Pancreas (tissue), 10 donors: ENCODE data around the gene MROH9. TPM values are rescaled to one million over a fixed set of nuclear protein-coding genes. Genes with fewer than 3 reads are reported as not detected.

ENCODE experiments used
- ATAC-seq, 4 donors: fragments of 200-7000 bp; cut with Tn5 transposase; one replicate each; pipeline versions ENCODE4 v1.8.0 to v1.9.1; 2020; ENCODE audit warnings: mild to moderate bottlenecking in 4 of 4, moderate library complexity in 4 of 4
- DNase-seq, 6 donors: peaks; one replicate each; pipeline ENCODE4 v3.0.0-alpha.2; 2020
- FAIRE-seq: peaks from 2 replicates; lab custom pipeline; 2012; peaks lifted over from hg19 to GRCh38; lab: Jason Lieb, UNC
- H3K27ac ChIP-seq, 4 donors: fragments of 200-600 bp; sonication (generic); 1 replicate in 3 of 4; 2 replicates in 1 of 4; pipeline versions ENCODE4 v1.5.0 to v1.8.0; 2020
- H3K27me3 ChIP-seq, 4 donors: fragments of 200-600 bp; one replicate each; pipeline ENCODE4 v1.8.0; 2021
- H3K36me3 ChIP-seq, 3 donors: fragments of 200-600 bp; sonication (generic) in 1 of 3; one replicate each; pipeline versions ENCODE4 v1.5.0 to v1.8.0; 2020 to 2021
- H3K4me1 ChIP-seq, 3 donors: fragments of 200-600 bp; one replicate each; pipeline ENCODE4 v1.8.0; 2021
- H3K4me3 ChIP-seq, 4 donors: fragments of 200-600 bp; sonication (generic) in 2 of 4; one replicate each; pipeline versions ENCODE4 v1.5.0 to v1.8.0; 2020 to 2021
- H3K9me3 ChIP-seq, 4 donors: fragments of 200-600 bp; one replicate each; pipeline ENCODE4 v1.8.0; 2021
- CTCF ChIP-seq, 4 donors: fragments of 200-600 bp; sonication (generic) in 3 of 4; IDR thresholded peaks; one replicate each; pipeline versions ENCODE4 v1.5.0 to v1.8.0; 2021; ENCODE audit warnings: antibody characterized with exemption in 4 of 4
- WGBS, 2 donors: extraction: QIAGEN DNeasy Blood & Tissue Kit; methylation state at CpG; one replicate each; pipeline ENCODE4 v1.1.7; 2013; 5-methylcytosine and 5-hydroxymethylcytosine counted together
- intact Hi-C, 3 donors: fragments of 100-400 bp; cut with DNase I; formaldehyde crosslinking; loops; one replicate each; pipeline versions ENCODE4 v1.11.1 to v1.14.2; 2022
- polyA plus RNA-seq, 2 donors: library from polyadenylated mRNA; stranded (reverse); fragments of 200-250 nt; gene quantifications; one replicate each; pipeline ENCODE4 v1.2.3, GENCODE V29; 2013
- total RNA-seq, 6 donors: library from RNA; stranded (reverse); fragmentation: NEBNext Ultra II Directional in 4 of 6; extraction: Animal tissue kit (Norgen Biotek cat#: 25700) in 4 of 6; gene quantifications; one replicate each; pipeline versions ENCODE4 v1.2.1 to v1.2.4, GENCODE V29; 2021 to 2023
- donor health status: healthy with polysubstance abuse.
- donor health status: DM: no; HTN: no; CAD: no; lungs with moderate emphysema.
- donor health status: DM: no; HTN: no; CAD: no.
- donor health status: control.
- donor health status: control.
- donor health status: Bipolar disorder and iron deficiency.
- donor health status: DM: yes; HTN: yes; CAD: no.
- donor health status: DM: no; HTN: no; CAD: no.
- donor health status: DM: no; HTN: no; CAD: no.
- donor health status: DM: yes; HTN: yes; CAD: no.

MROH9 gene
- total and polyA plus RNA-seq, 8 donors: not detected

GRCh38 chr1:171014880-171015279, 79.5 kb downstream of the MROH9 start:
- Histone ChIP-seq H3K9me3 (no peaks in the 10 kb centered on the region), H3K27ac (no peak overlapping the region), H3K27me3 (no peaks in the 10 kb centered on the region), H3K36me3 (no peaks in the 10 kb centered on the region), H3K4me3 (no peak overlapping the region), H3K4me1 (no peaks in the 10 kb centered on the region)
- WGBS, 2 donors: 50 to 58% methylated on average over 4 of the region's 4 CpGs
- FAIRE-seq (no peak), DNase-seq (no peak), ATAC-seq (no peak)
- intact Hi-C loops: no loop called here
- TF ChIP-seq CTCF (IDR thresholded peaks at IDR 0.05): no peak

GRCh38 chr1:171017426-171017825, 82.1 kb downstream of the MROH9 start:
- no peaks in the 10 kb centered on the region for H3K9me3 ChIP-seq
- TF ChIP-seq CTCF (IDR thresholded peaks at IDR 0.05): no peak
- no peak overlapping the region for H3K27ac ChIP-seq
- no peak for DNase-seq
- no peaks in the 10 kb centered on the region for H3K36me3 ChIP-seq
- no peaks in the 10 kb centered on the region for H3K27me3 ChIP-seq
- no peak overlapping the region for H3K4me3 ChIP-seq
- intact Hi-C loops: no loop called here
- WGBS, 2 donors: 61 to 69% methylated on average over 2 of the region's 2 CpGs
- no peak for FAIRE-seq
- H3K4me1 ChIP-seq: no peaks in the 10 kb centered on the region
- no peak for ATAC-seq

- H3K27ac ChIP-seq: no peak overlapping the region
- FAIRE-seq (no peak), DNase-seq (no peak), ATAC-seq (no peak)
- no peak overlapping the region for H3K4me3 ChIP-seq
- H3K9me3 ChIP-seq: no peaks in the 10 kb centered on the region
- no peak for TF ChIP-seq CTCF (IDR thresholded peaks at IDR 0.05)
- H3K36me3 ChIP-seq: no peaks in the 10 kb centered on the region
- WGBS, 2 donors: 42 to 53% methylated on average over 4 of the region's 4 CpGs
- H3K27me3 ChIP-seq: no peaks in the 10 kb centered on the region
- intact Hi-C loops: no loop called here
- H3K4me1 ChIP-seq: no peaks in the 10 kb centered on the region
These were observed 84.6 kb downstream of the MROH9 start for GRCh38 chr1:171019971-171020370.

- WGBS, 2 donors: 49 to 50% methylated on average over 14 of the region's 14 CpGs
- Histone ChIP-seq H3K27me3 (no peaks in the 10 kb centered on the region), H3K4me1 (no peaks in the 10 kb centered on the region), H3K27ac (no peak overlapping the region), H3K4me3 (no peak overlapping the region), H3K36me3 (no peaks in the 10 kb centered on the region), H3K9me3 (no peaks in the 10 kb centered on the region)
- DNase-seq (no peak), ATAC-seq (no peak), FAIRE-seq (no peak)
- no peak for TF ChIP-seq CTCF (IDR thresholded peaks at IDR 0.05)
- intact Hi-C loops: no loop called here
These were observed 97.7 kb downstream of the MROH9 start for GRCh38 chr1:171032822-171033702.

- no peaks in the 10 kb centered on the region for H3K27me3 ChIP-seq
- WGBS, 2 donors: 31 to 38% methylated on average over 1 of the region's 1 CpG
- no peak for TF ChIP-seq CTCF (IDR thresholded peaks at IDR 0.05)
These were observed 102.3 kb downstream of the MROH9 start for GRCh38 chr1:171037626-171038025.

More at GRCh38 chr1:171037626-171038025, 102.3 kb downstream of the MROH9 start:
- no peak overlapping the region for H3K27ac ChIP-seq
- H3K4me1 ChIP-seq: no peaks in the 10 kb centered on the region
- H3K36me3 ChIP-seq: no peaks in the 10 kb centered on the region
- FAIRE-seq (no peak), DNase-seq (no peak), ATAC-seq (no peak)
- H3K4me3 ChIP-seq: no peak overlapping the region
- intact Hi-C loops: no loop called here
- H3K9me3 ChIP-seq: no peaks in the 10 kb centered on the region
